ENCODE measurements around the gene CSF3. TPM values are rescaled to one million over a fixed set of nuclear protein-coding genes. Genes with fewer than 3 reads are reported as not detected.
A peak's percentile ranks its signal among the peaks of the same experiment; 100 is the strongest.

CSF3 gene
- total RNA-seq, 1 experiment from 2014 or later: not detected

DNA sequence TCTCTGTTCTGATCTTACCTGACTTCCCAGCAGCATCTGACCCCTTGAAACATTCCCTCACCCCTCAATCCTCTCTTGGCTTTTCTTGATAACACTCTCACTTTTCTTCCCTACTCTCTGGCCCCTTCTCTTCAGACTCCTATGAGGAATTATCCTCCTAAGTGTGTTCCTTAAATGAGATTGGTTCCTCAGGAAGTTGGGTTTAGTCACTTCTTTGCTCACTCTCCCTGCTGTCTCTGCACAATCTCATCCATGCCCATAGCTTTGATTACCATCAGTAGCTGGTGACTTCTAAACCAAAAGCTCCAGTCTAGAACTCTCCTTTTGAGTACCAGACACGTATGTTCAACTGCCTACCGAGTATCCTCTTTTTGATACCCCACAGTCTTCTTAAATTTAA is 26.0 kb downstream of the CSF3 start:
- in situ Hi-C loops (cut with HindIII; ENCODE audit: low sequenced_read_pairs): no loop called here

DNA sequence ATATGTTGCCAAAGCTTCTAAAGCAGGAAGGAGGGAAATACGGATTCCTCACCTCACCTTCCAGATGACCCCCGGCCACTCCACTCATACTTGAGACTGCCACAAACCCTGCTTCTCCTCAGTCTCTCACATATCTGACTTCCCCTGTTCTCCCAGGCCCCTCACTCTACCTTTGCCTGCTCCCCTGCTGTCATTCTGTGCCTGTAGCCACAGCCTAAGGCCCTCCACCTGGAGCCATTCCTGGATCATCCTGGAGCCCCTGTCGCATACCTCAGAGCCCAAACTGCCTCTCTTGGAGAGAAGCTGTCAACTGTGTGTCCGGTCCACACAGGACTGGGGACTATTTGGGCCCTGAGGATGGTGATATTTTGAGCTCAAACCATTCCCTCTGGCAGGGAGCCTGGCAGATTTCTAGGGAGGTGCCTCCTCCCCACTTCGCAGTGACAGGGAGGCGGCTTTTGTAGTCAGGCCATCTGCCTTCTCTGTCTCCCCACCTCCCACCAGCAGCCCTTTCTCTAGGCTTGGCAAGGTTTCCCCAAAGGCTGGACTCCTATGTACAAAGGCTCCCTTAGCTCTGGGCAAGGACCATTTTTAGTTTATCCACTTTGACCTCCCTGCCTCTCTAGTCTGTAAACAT is 41.3 kb downstream of the CSF3 start:
- in situ Hi-C loops (cut with HindIII; ENCODE audit: low sequenced_read_pairs): loop anchor here (25.0 kb wide), 1 partner anchor 256 kb away; the partner anchor contains the start of gene RARA
- DNase-seq (ENCODE audit: low spot score): peak; percentile 99

More for the DNA sequence above, 26.0 kb downstream of the CSF3 start:
- DNase-seq (ENCODE audit: low spot score): no peak

DNA sequence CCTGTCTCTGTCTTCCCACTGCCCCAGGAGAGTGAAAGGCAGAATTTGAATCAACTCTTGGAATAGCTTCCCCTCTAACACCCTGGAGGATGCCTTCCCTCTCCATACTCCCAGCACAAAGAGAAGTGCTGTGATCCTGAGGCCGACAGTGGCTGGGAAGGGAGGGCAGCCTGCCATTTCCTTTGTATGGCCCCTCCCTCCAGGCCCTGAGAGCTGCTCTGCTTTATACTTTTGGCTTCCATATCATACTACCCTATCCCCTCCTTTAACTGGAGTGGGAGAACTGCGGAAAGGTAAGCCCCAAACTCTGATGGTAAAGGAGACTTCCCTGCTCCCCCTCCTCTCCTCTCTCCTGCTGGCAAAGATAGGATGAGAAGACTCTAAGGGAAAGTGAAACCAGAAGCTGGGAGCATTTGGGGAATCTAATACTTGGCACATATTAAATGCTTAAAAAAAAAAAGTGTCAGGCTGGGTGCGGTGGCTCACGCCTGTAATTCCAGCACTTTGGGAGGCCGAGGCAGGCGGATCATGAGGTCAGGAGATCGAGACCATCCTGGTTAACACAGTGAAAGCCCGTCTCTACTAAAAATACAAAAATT is 43.0 kb downstream of the CSF3 start:
- no peak for DNase-seq (ENCODE audit: low spot score)
- in situ Hi-C loops (cut with HindIII; ENCODE audit: low sequenced_read_pairs): loop anchor here (25.0 kb wide), 1 partner anchor 254 kb away; the partner anchor contains the start of gene RARA

DNA sequence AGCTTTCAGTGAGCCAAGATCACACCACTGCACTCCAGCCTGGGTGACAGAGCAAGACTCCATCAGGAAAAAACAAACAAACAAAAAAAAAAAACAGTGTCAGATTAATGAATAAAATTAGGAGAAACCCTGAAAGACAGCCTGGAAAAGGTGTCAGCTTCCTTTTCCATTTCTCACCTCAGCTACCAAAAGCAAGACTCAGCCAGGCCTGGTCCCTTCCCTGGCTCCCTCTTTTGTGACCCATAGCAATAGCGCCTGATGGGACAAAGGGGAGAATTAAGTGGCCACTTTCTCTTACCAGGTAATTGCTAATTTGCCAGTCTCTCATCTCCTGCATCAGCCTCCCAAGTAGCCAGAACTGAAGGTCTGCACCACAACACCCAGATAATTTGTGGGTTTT is 43.6 kb downstream of the CSF3 start:
- in situ Hi-C loops (cut with HindIII; ENCODE audit: low sequenced_read_pairs): loop anchor here (25.0 kb wide), 1 partner anchor 253 kb away; the partner anchor contains the start of gene RARA

DNA sequence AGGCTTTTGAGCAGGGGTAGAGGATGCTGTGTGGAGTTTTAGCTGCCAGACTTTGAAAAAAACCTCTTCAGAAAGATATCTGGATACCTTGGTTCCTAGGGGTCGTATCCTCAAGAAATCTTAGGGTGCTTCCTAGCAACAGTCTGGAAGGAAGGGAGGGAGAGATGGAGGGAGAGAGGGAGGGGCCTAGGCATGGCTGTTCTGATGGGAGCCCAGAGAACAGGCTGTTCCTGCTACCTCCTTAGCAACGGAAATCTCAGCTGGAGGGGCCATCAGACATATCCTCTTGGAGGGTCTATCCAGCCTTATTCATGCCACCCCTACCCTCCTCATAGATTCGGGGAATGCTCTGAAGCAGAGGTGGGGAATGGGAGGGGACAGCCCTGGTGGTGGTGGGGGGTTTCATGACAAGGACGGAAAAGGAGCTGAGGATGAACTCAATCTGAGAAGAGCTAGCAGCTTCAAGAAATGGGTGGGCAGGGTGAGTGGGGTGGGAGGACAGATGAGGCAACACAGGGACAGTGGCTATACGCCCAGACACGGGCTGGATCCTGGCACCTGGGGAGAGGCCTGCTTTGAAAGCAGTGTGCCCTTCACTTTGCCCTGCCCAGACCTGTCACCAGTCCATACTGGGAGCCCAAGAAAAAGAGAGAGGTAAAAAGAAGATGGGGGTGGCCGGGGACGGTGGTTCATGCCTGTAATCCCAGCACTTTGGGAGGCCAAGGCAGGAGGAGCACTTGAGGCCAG is 44.7 kb downstream of the CSF3 start:
- in situ Hi-C loops (cut with HindIII; ENCODE audit: low sequenced_read_pairs): loop anchor here (25.0 kb wide), 1 partner anchor 252 kb away; the partner anchor contains the start of gene RARA

More for the DNA sequence above, 43.6 kb downstream of the CSF3 start:
- DNase-seq (ENCODE audit: low spot score): no peak

GRCh38 chr17:40060887-40061608 is 45.8 kb downstream of the CSF3 start:
- in situ Hi-C loops (cut with HindIII; ENCODE audit: low sequenced_read_pairs): loop anchor here (25.0 kb wide), 1 partner anchor 251 kb away; the partner anchor contains the start of gene RARA
- no peak for DNase-seq (ENCODE audit: low spot score)

More for the DNA sequence above, 44.7 kb downstream of the CSF3 start:
- peak; percentile 53 for DNase-seq (ENCODE audit: low spot score)

- no peak for DNase-seq (ENCODE audit: low spot score)
- in situ Hi-C loops (cut with HindIII; ENCODE audit: low sequenced_read_pairs): loop anchor here (25.0 kb wide), 1 partner anchor 251 kb away; the partner anchor contains the start of gene RARA
These were observed 46.4 kb downstream of the CSF3 start for GRCh38 chr17:40061609-40062038.

DNA sequence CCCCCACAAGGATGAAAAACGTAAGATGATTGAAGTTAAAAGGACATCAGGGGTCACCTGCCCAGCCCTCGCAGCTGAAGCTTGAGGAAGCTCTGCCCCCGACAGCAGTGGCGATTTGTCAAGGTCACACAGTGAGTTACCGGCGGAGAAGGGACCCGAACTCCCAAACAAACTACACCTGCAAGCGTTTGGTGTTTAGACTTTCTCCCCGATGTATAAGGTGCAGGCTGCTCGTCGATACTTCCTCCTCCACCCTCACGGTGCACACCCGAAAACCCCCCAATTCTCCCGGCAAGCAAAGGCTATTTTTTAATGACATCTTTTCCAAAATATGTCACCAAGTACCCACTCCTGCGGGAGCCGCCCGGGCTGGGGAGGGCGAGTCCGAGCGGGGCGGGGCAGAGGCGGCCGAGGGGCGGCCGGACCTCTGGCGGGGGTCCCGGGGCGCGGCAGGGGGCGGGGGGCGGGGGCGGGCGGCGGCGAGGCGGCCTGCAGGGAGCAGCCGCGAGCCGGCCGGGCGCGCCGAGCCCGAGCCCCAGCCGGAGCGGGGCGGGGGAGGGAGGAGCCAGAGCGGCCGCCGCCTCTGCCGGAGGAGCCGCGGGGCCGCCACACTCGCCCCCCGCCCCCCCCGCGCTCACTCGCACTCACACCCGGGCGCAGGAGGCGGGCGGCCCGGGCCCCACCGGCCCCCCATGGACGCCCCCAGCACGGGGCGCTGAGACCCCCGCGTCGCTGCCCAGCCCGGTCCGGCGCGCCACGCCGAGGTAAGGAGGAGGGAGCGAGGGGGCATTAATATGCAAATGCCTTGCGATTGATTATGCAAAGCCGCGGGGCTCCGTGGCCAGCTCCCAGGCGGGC is 47.3 kb downstream of the CSF3 start, which contains the start of gene THRA:
TSS of gene THRA (plus strand) at position 637 of the 858 bp plus-strand sequence. CDS start 11,524 bp downstream, outside the sequence.
- in situ Hi-C loops (cut with HindIII; ENCODE audit: low sequenced_read_pairs): loop anchor here (25.0 kb wide), 1 partner anchor 250 kb away; the partner anchor contains the start of gene RARA
- peak; percentile 77 for DNase-seq (ENCODE audit: low spot score)

DNA sequence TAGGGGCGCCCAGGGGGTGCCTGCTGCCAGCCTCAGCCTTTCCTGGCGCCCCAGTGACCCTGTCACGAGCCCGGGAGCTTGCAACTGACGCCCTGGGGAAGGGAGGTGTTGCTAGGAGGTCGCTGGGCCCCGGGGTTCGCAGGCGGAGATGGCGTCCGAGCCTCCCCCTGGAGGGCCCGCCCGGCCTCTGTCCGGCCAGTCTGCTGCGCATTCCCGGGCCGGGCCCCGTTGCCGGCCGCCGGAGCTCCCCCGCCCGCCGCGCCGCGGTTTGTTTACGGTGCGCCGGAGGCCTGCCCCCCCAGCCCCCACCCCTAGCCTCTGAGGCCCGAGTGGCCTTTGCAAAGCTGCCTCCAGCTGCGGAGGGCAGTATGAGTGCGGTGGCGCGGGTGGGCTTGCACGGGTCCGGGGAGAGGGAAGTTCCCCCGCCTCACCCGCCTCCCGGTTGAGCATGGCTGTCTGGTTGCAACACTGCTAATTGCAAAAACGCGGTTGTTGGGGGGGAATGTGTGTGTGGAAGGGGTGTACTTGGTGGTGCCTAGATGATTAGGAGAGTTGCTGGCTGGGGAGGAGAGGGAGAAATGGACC is 48.0 kb downstream of the CSF3 start:
- no peak for DNase-seq (ENCODE audit: low spot score)
- in situ Hi-C loops (cut with HindIII; ENCODE audit: low sequenced_read_pairs): loop anchor here (25.0 kb wide), 1 partner anchor 249 kb away; the partner anchor contains the start of gene RARA

- in situ Hi-C loops (cut with HindIII; ENCODE audit: low sequenced_read_pairs): loop anchor here (25.0 kb wide), 1 partner anchor 248 kb away; the partner anchor contains the start of gene RARA
These were observed 48.8 kb downstream of the CSF3 start for GRCh38 chr17:40063901-40064531.

GRCh38 chr17:40064971-40065768 is 49.9 kb downstream of the CSF3 start:
- in situ Hi-C loops (cut with HindIII; ENCODE audit: low sequenced_read_pairs): loop anchor here (25.0 kb wide), 1 partner anchor 247 kb away; the partner anchor contains the start of gene RARA
- DNase-seq (ENCODE audit: low spot score): peak; percentile 49

More at GRCh38 chr17:40063901-40064531, 48.8 kb downstream of the CSF3 start:
- DNase-seq (ENCODE audit: low spot score): peak; percentile 54

DNA sequence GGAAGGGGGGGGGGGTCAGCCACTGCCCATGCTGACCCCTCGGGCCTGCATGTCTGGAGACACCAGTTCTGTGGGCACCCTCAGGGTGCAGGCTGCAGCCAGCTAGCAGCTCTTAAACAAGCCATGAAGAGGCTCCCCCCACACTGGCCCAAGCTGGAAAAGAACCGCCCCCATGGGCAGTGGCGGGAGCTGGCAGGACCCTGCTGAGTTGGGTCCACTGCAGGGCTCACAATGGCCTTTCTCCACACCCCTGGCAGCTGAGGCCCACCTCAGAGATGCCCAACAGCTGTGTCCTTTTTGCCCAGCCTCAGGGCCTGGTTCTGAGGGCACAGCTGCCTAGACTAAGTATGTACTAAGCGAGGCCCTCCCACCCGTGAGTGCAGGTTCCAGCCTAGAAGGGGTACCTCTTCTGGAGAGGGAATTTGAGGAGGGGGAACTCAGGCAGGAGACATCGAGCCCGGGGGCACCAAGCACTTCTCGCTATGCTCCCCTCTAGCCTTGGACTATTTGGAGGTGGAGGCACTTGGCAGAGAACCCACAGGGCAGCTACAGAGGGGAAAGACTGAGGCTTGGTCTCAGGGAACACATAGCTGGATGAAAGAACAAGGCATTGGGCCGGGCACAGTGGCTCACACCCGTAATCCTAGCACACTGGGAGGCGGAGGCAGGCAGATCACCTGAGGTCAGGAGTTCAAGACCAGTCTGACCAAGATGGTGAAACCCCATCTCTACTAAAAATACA is 50.7 kb downstream of the CSF3 start:
- no peak for DNase-seq (ENCODE audit: low spot score)
- in situ Hi-C loops (cut with HindIII; ENCODE audit: low sequenced_read_pairs): loop anchor here (25.0 kb wide), 1 partner anchor 246 kb away; the partner anchor contains the start of gene RARA
